Endometrial microvascular endothelial cells (primary cell): ENCODE results near the gene GGA2. TPM values are rescaled to one million over a fixed set of nuclear protein-coding genes. Genes with fewer than 3 reads are reported as not detected.

Source experiments
- in situ Hi-C: cut with HindIII; loops from 2 replicates; pipeline ENCODE4 v1.10.0; 2017; ENCODE audit warnings: low sequenced_read_pairs, low pct_unique_long_range_greater_than_20kb; ENCODE audit errors: inconsistent ontology term
- total RNA-seq: library from RNA; depleted of rRNA; stranded (reverse); fragments of >200 nt; gene quantifications from one replicate; pipeline ENCODE4 v1.2.3, GENCODE V29; 2015; ENCODE audit errors: inconsistent ontology term

Gene GGA2
- total RNA-seq, 1 donor from 2014 or later, result 17.7 TPM

DNA sequence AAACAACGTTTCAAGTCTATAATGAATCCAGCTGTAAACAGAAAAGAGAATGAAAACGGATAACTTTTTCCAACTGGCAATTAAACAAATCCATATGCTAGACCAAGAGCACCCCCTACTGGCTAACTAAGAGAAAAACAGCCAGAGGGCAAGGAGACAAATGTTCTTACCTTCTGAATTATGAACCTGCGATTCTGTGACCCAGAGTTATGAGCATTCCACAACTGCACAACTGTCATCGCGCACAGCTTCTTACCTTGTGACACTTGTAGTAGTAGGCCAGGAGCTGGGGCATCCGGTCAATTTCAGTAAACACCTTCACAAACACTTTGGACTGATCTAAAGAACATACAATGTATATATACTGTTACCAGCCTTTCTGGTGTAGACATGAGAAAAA is 75.9 kb downstream of the GGA2 start:
- in situ Hi-C loops, result no loop called here

DNA sequence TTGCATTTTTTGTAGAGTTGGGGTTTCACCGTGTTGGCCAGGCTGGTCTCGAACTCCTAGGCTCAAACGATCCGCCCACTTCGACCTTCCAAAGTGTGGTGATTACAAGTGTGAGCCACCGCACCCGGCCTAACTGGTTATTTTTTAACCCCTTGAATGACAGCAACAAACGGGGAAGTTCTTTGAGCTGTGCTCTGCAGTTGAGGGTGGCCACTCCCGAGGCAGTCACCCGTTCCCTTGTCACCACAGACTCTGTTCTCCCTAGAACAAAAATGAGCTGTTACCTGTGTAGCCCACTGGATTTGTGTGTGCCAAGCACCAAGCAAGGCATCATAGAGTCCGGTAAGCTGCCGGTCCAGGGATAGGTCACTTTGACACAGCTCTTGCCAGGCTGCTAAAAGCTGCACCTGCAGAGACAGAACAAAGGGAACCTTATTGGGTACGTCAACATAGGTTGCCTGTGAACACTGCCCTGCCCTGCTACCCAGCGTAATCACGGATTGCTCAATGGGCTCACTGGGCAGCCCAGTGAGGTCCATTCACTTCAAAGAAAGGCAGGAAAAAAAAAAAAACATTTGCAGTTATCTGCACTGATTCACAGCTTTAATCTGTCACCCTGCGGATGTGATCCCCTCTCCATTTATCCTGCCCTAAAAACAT is 76.9 kb downstream of the GGA2 start:
- in situ Hi-C loops, result no loop called here

DNA sequence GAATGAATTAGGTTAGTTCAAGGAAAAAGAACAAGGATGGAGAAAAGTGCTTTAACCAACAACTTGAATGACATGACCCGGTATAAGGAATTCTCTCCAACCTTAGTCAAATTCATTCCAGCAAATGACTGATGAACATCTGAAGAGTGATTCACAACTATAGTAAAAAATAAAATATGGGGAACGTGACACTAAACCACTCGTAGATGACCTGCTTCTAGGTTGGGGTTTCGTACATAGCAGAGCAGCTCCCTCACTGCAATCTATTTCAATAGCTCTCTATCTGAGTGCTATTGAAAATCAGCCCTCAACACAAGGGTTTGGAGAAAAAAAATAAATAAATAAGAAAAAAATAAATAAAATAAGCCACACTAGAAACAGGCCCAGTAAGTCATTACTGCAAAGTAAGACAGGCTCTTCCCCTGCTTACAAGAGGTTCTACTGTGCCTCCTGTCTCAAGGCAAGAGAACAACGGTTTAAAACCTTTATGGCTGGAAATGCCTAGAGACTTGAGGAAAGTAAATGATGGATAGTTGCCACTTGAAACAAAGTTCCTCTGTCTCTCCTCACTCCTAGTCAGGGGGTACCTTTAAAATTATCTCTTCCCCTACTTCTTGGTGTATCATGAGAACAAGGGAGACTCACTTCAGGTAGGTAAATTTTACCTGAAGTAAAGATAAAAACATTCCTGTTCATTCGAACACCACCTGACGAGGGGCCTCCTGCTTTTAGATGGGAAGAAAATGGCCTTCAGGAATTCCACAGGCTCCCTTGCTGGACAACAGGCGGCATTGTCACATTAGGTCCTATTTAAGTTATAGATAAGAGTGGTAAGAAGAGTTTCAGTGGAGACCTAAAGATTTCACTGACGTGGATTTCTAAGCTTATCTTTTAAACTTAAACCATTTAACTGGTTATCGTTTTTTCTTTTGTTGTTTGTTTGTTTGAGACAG is 77.8 kb downstream of the GGA2 start:
- in situ Hi-C loops, result no loop called here

DNA sequence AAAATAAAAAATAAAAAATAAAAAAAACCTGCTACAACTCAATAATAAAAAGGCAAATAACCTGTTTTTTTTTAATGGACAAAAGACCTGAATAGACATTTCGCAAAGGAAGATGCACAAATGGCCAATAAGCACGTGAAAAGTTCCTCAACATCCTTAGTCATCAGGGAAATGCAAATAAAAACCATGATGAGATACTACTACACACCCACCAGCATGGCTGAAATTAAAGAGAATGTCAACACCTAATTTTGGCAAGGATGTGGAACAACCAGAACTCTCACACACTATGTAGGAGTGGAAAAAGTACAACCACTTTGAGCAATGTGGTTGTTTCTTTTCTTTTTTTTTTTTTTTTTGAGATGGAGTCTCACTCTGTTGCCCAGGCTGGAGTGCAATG is 81.9 kb downstream of the GGA2 start:
- in situ Hi-C loops, result no loop called here

DNA sequence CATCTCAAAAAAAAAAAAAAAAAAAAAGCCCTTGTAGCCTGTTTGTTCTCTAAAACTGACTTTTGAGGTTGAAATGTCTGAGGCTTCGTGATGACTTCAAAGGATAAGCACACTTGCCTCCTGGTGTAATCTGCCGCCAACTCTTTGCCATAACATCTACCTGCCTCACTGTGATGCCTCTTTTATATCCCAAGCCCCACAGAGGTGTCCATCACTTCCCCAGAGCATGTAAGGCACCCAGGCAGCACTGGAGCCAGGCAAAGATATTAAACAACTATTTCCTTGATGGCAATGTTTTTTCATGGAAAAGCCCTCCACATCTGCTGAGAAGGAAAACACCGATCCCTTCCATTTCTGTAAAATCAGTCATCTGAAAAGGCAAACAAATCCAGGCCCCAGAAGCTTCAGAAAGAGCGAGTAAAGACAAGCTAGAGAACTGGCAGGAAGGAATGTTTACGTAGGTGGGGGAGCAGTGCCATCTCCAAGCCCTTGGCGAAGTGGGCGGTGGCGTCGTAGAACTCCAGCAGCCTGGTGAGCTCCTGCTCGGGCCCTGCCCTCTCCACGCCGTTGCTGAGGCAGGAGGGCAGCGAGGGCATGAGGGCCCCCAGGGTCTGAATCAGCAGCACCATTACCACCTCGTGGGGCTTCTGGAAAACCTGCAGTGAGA is 85.9 kb downstream of the GGA2 start:
- in situ Hi-C loops, result loop anchor here (25.0 kb wide), 1 partner anchor 262 kb away; no protein-coding TSS in a partner anchor

DNA sequence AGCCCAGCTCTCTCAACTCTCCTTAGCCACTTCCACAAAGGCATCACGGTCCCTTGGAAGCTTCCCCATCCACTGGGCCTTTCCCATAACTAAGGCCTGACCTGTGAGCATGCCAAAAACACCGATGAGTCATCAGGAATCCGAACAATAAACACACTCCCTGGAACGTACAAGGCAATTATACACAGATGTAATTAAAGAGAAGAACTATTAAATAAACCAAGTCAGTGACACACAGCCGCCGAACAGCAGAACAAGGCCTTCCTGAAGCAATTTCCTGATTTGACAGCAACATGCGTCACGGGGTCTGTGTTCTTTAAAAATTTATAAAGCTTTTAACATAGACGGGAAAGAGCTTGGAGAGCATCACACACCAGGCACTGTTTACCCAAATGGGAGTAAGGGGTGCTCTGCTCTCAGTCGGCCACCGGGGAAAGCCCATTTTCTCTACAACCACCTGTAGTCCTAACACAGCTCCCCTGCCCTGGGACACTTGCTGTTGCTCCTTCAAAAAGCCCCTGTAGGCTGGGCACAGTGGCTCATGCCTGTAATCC is 86.7 kb downstream of the GGA2 start:
- in situ Hi-C loops, result loop anchor here (25.0 kb wide), 1 partner anchor 261 kb away; no protein-coding TSS in a partner anchor

DNA sequence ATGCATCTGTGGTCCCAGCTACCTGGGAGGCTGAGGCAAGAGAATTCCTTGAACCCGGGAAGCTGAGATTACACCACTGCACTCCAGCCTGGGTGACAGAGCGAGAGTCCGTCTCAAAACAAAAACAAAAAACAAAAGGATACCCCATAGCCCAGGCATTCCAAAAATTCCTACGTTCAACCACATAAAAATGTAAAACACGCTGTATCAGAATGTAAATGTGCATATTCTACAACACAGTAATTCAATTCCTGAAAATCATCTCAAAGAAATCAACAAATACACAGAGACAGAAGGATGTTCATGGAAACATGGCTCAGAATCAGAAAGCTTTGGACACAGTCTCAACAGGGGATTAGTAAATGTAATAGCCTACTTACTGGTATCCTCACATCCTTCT is 90.3 kb downstream of the GGA2 start:
- in situ Hi-C loops, result loop anchor here (25.0 kb wide), 1 partner anchor 258 kb away; no protein-coding TSS in a partner anchor

DNA sequence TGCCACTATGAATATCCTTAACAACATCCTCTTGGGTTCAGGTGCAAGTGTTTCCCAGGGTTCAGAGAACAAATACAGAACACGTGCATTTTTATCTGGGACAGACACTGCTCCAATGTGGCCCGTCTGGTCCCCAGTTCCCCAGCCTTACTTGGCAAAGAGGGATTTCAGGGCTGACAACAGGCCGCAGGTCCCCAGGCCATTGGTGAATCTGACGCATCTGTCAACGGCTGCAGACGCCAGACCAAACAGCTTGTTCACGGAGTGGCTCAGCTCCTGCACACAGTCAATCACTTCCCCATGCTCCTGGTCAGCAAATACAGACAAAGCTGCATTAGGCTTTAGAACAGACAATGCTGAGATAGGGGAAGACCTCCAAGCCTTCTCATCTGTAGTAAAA is 93.5 kb downstream of the GGA2 start:
- in situ Hi-C loops, result loop anchor here (25.0 kb wide), 1 partner anchor 255 kb away; no protein-coding TSS in a partner anchor

DNA sequence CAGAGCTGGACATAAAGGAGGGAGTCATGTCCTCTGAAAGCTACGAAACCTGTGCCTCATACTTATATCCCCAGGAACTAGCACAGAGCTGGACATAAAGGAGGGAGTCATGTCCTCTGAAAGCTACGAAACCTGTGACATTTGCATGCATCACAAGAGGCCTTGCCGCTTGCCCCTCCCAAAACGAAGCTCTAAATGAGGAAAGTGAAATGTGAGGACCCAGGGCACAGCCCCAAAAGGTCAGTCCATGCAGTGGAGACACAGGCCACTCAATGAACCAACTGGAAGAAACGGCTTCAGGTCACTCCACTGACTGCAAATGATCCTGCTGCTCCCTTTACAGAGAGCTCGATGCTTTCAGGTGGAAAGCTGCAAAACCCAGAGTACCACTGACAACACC is 95.6 kb downstream of the GGA2 start:
- in situ Hi-C loops, result loop anchor here (25.0 kb wide), 1 partner anchor 252 kb away; no protein-coding TSS in a partner anchor

Other genes with a start within 250 kb of the GGA2 start
- gene SCNN1B, start 208.2 kb downstream of the GGA2 start, total RNA-seq, result not detected
- 22.8 TPM for gene COG7, start 57.3 kb downstream of the GGA2 start, total RNA-seq
- gene EARS2, start 46.9 kb upstream of the GGA2 start, total RNA-seq, result 16.9 TPM
- 64.3 TPM for gene UBFD1, start 47.2 kb upstream of the GGA2 start, total RNA-seq
- gene NDUFAB1, start 85.8 kb upstream of the GGA2 start, total RNA-seq, result 148 TPM
- gene PALB2, start 130.8 kb upstream of the GGA2 start, total RNA-seq, result 11.3 TPM
- gene DCTN5, start 131.0 kb upstream of the GGA2 start, total RNA-seq, result 75.9 TPM
- gene PLK1, start 168.4 kb upstream of the GGA2 start, total RNA-seq, result 120 TPM
- not detected for gene ERN2, start 202.7 kb upstream of the GGA2 start, total RNA-seq
- gene CHP2, start 244.5 kb upstream of the GGA2 start, total RNA-seq, result not detected